Measurements from ENCODE around the gene CACNG1.

- TF ChIP-seq, protein P1, sequence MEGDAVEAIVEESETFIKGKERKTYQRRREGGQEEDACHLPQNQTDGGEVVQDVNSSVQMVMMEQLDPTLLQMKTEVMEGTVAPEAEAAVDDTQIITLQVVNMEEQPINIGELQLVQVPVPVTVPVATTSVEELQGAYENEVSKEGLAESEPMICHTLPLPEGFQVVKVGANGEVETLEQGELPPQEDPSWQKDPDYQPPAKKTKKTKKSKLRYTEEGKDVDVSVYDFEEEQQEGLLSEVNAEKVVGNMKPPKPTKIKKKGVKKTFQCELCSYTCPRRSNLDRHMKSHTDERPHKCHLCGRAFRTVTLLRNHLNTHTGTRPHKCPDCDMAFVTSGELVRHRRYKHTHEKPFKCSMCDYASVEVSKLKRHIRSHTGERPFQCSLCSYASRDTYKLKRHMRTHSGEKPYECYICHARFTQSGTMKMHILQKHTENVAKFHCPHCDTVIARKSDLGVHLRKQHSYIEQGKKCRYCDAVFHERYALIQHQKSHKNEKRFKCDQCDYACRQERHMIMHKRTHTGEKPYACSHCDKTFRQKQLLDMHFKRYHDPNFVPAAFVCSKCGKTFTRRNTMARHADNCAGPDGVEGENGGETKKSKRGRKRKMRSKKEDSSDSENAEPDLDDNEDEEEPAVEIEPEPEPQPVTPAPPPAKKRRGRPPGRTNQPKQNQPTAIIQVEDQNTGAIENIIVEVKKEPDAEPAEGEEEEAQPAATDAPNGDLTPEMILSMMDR (conservative IDR thresholded peaks at IDR 0.05; ENCODE audit: low read depth, low read length): no peak
- TF ChIP-seq USF2 (IDR thresholded peaks at IDR 0.05; ENCODE audit: low read depth, low read length) (no peak), POLR2A (IDR thresholded peaks at IDR 0.05; ENCODE audit: low read depth, low read length) (no peak), CEBPB (IDR thresholded peaks at IDR 0.05; ENCODE audit: low read depth, low read length) (no peak), MAFK (IDR thresholded peaks at IDR 0.05; ENCODE audit: low read depth, low read length) (no peak)
Measured at GRCh38 chr17:67044016-67044772, at the start of gene CACNG1.

Measured in IMR-90 (cell line).